Stimulated activated naive CD8-positive, alpha-beta T cell treated with anti-CD3 and anti-CD28 coated beads, Interleukin-15, Interleukin-2, amounts not matched to agents 100 ng/mL and 50 ng/mL, for 24 hours (primary cell): Measurements from ENCODE around the gene SSB.
"Not testable (repeated sequence)": the region's sequence is repeated elsewhere in the genome, so short reads cannot be mapped to it uniquely, and the experiment has no call there.

Experiments
- H3K27ac Mint-ChIP-seq: one replicate; pipeline ENCODE4 v1.8.0; 2021; ENCODE audit warnings: mild to moderate bottlenecking, mixed read lengths
- H3K27me3 Mint-ChIP-seq: one replicate; pipeline ENCODE4 v1.8.0; 2021; ENCODE audit warnings: mixed read lengths
- H3K36me3 Mint-ChIP-seq: one replicate; pipeline ENCODE4 v1.8.0; 2021; ENCODE audit warnings: low read depth, mixed read lengths
- H3K4me1 Mint-ChIP-seq: one replicate; pipeline ENCODE4 v1.8.0; 2021; ENCODE audit warnings: low read depth, mixed read lengths
- H3K4me3 Mint-ChIP-seq: one replicate; pipeline ENCODE4 v1.8.0; 2021; ENCODE audit warnings: mild to moderate bottlenecking, mixed read lengths
- H3K9me3 Mint-ChIP-seq: one replicate; pipeline ENCODE4 v1.8.0; 2021; ENCODE audit warnings: mixed read lengths

SSB gene

GRCh38 chr2:169838743-169839489 lies 40.2 kb downstream of the SSB start:
- peaks cover 17% of the 10 kb centered on the region for H3K4me1 Mint-ChIP-seq
- H3K9me3 Mint-ChIP-seq, result no peaks in the 10 kb centered on the region
- no peaks in the 10 kb centered on the region for H3K27me3 Mint-ChIP-seq
- no peak overlapping the region for H3K4me3 Mint-ChIP-seq
- no peak overlapping the region for H3K27ac Mint-ChIP-seq
- peaks cover 9% of the 10 kb centered on the region for H3K36me3 Mint-ChIP-seq

DNA sequence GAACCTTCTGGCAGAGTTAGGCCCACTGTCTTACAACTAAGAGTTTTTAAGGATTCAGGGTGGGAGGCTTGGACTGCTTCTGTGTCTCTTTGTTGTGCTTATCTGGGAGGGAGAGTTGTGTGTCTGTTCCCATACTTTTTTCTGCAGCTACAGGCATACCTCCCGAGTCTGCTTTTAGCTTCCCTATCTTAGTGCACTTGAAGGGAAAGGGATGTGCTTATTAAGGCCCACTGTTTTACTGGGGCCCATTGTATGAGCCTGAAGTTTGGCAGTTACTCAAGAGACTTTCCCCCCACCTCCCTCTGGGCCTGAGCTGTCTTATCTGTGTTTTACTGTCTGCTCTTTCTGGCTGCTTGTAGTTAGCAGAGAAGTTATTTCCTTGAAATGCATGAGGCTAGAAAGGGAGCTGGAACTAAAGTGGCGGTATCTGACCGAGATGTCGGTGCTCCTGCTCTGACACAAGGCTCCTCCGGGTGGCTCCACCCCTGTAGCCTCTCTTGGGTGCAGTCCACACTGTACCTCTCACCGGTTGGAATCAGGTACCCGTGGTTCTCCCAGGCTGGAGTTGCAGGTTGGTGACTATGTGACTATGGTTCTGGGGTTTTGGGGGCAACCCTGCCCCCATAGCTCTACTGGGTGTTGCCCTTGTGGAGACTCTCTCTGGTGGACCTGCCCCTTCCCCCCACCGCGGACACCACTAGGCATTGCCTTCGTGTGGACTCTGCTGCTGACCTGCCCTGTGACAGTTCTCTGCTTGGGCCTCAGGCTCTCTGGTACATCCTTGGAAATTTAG lies 41.5 kb downstream of the SSB start:
- no peak overlapping the region for H3K27ac Mint-ChIP-seq
- no peaks in the 10 kb centered on the region for H3K27me3 Mint-ChIP-seq
- H3K4me3 Mint-ChIP-seq, result no peak overlapping the region
- no peaks in the 10 kb centered on the region for H3K9me3 Mint-ChIP-seq
- H3K36me3 Mint-ChIP-seq, result peaks cover 9% of the 10 kb centered on the region
- H3K4me1 Mint-ChIP-seq, result peaks cover 8% of the 10 kb centered on the region

GRCh38 chr2:169840747-169841142 lies 42.1 kb downstream of the SSB start:
- Mint-ChIP-seq H3K4me3 (no peak overlapping the region), H3K27me3 (no peaks in the 10 kb centered on the region), H3K9me3 (no peaks in the 10 kb centered on the region), H3K27ac (no peak overlapping the region), H3K4me1 (peaks cover 9% of the 10 kb centered on the region), H3K36me3 (peaks cover 10% of the 10 kb centered on the region)

GRCh38 chr2:169841625-169842024 lies 43.0 kb downstream of the SSB start:
- H3K4me3 Mint-ChIP-seq, H3K27ac Mint-ChIP-seq, H3K27me3 Mint-ChIP-seq, H3K9me3 Mint-ChIP-seq: not testable (repeated sequence)
- Mint-ChIP-seq H3K4me1 (peaks cover 14% of the 10 kb centered on the region), H3K36me3 (peaks cover 15% of the 10 kb centered on the region)

DNA sequence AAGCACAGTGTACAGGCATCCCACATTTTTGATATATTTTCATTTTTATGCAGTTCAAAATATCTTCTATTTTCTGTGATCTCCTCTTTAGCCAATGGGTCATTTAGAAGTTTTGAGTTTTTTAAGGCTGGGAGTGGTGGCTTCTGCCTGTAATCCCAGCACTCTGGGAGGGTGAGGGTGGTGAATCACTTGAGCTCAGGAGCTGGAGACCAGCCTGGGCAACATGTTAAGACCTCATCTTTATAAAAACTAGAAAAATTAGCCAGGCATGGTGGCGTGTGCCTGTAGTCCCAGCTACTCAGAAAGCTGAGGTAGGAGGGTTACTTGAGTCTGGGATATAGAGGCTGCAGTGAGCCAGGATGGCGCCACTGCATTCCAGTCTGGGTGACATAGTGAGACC lies 46.3 kb downstream of the SSB start:
- peaks cover 25% of the 10 kb centered on the region for H3K36me3 Mint-ChIP-seq
- H3K4me1 Mint-ChIP-seq, result peaks cover 21% of the 10 kb centered on the region
- H3K4me3 Mint-ChIP-seq, result no peak overlapping the region
- H3K9me3 Mint-ChIP-seq, result no peaks in the 10 kb centered on the region
- no peak overlapping the region for H3K27ac Mint-ChIP-seq
- H3K27me3 Mint-ChIP-seq, result no peaks in the 10 kb centered on the region

DNA sequence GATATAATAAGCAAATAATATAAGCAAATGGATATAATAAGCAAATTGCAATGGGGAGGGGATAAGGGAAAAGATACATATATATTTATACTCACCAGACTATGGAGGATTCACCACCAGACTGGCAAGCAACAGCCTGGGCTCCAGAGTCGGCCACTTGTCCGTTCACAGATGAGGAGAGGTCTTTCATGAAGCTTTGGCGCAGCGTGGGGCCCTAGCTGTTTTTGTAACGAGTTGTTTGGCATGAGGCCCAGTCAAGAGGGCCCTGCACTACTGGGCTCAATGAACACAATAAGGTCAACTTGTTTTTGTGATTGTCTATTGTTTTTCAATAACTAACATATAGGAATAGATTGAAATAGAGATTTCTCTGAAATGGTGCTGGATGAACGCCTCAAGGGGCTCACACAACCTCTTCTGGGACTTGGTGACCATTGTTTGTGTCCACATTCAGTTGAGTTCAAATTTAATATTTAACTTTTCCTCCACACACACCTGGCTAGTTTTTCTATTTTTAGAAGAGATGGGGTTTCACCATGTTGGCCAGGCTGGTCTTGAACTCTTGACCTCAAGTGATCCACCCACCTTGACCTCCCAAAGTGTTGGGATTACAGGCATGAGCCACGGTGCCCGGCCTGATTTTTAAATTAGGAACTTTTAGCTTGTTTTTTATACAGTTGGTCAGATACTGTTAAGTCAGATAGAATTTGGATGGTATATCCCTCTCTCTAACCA lies 50.5 kb downstream of the SSB start:
- Mint-ChIP-seq H3K4me1 (peaks cover 36% of the 10 kb centered on the region), H3K36me3 (peaks cover 25% of the 10 kb centered on the region)
- H3K9me3 Mint-ChIP-seq, H3K4me3 Mint-ChIP-seq, H3K27ac Mint-ChIP-seq, H3K27me3 Mint-ChIP-seq: not testable (repeated sequence)

DNA sequence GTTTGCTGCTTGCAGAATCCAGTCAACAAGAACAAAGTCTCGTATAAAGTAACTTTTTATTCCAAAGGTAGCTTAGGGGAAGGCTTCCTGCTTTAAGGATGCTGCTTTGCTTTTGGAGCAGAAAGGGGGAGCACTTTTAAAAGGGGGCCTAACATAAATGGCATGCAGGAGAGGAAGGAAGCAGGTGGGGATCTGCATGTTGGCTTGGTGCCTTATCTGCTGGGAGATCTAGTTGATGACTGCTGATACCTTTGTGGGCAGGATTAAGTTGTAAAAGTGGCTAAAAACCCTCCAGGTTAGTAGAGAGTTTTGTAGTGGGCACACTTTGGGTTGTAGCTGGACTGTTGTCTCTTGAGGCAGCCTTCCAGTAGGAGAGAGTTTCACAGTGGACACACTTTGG lies 51.0 kb downstream of the SSB start:
- no peak overlapping the region for H3K27ac Mint-ChIP-seq

DNA sequence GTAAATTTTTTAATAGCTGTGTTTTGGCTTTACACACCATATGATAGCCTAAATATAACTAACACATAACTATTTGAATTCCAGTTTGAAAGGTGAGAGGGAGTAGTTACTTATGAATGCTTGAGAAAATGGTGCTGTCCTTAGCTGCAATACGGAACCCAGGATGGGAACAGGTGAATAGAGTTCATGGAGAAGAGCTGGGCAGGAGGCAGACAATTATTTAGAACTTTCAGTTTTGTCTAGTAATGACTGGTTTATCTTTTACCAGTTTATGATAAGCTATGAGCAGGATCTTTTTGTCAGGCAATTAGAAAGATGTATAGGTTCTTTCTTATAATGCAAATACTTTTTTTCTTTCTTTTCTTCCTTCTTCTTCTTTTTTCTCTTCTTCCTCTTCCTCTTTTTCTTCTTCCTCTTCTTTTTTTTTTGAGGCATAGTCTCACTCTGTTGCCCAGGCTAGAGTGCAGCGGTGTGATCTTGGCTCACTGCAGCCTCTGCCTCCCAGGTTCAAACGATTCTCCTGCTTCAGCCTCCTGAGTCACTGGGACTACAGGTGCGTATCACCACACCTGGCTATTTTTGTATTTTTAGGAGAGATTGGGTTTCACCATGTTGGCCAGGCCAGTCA lies 54.5 kb downstream of the SSB start:
- Mint-ChIP-seq H3K27ac (no peak overlapping the region), H3K4me1 (peaks cover 24% of the 10 kb centered on the region), H3K27me3 (no peaks in the 10 kb centered on the region), H3K36me3 (peaks cover 29% of the 10 kb centered on the region), H3K9me3 (no peaks in the 10 kb centered on the region), H3K4me3 (no peak overlapping the region)

More for the DNA sequence above, 51.0 kb downstream of the SSB start:
- no peak overlapping the region for H3K4me3 Mint-ChIP-seq
- H3K36me3 Mint-ChIP-seq, result peaks cover 25% of the 10 kb centered on the region
- no peaks in the 10 kb centered on the region for H3K27me3 Mint-ChIP-seq
- H3K9me3 Mint-ChIP-seq, result no peaks in the 10 kb centered on the region
- peaks cover 36% of the 10 kb centered on the region for H3K4me1 Mint-ChIP-seq

- not testable (repeated sequence) for H3K9me3 Mint-ChIP-seq, H3K4me3 Mint-ChIP-seq, H3K27me3 Mint-ChIP-seq, H3K27ac Mint-ChIP-seq
- peaks cover 15% of the 10 kb centered on the region for H3K4me1 Mint-ChIP-seq
- peaks cover 27% of the 10 kb centered on the region for H3K36me3 Mint-ChIP-seq
These were observed 56.9 kb downstream of the SSB start for GRCh38 chr2:169855281-169856258.

DNA sequence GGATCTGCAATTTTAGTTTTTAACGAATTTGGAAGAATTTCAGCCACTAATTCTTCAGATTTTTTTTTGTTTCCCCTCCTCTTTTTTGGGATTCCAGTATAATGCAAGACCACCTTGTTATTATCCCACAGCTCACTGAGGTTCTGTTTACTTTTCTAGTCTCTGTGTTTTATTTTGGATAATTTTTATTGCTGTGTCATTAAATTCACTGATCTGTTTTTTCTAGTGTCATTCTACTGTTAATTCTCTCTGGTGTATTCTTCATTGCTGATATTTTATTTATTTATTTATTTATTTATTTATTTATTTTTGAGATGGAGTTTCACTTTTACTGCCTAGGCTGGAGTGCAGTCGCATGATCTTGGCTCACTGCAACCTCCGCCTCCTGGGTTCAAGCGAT lies 60.8 kb downstream of the SSB start:
- Mint-ChIP-seq H3K4me3 (no peak overlapping the region), H3K36me3 (peaks cover 22% of the 10 kb centered on the region), H3K4me1 (peaks cover 14% of the 10 kb centered on the region), H3K27ac (no peak overlapping the region), H3K27me3 (no peaks in the 10 kb centered on the region), H3K9me3 (no peaks in the 10 kb centered on the region)

GRCh38 chr2:169860149-169860548 lies 61.5 kb downstream of the SSB start:
- H3K36me3 Mint-ChIP-seq, result peaks cover 22% of the 10 kb centered on the region
- no peaks in the 10 kb centered on the region for H3K9me3 Mint-ChIP-seq
- H3K27ac Mint-ChIP-seq, result no peak overlapping the region
- no peaks in the 10 kb centered on the region for H3K27me3 Mint-ChIP-seq
- peaks cover 15% of the 10 kb centered on the region for H3K4me1 Mint-ChIP-seq
- no peak overlapping the region for H3K4me3 Mint-ChIP-seq
